Stimulated activated CD8-positive, alpha-beta memory T cell treated with anti-CD3 and anti-CD28 coated beads, Interleukin-7, amount 100 ng/mL, for 4 hours (primary cell): ENCODE data around the gene POLR2L.

Experiments
- DNase-seq, 2 donors: peaks; one replicate each; pipeline ENCODE4 v3.0.0-alpha.2; 2020; ENCODE audit warnings: low read depth in 2 of 2

POLR2L gene

GRCh38 chr11:842370-843002 lies at the start of gene POLR2L, which contains the start of gene TSPAN4:
POLR2L (minus strand) TSS chr11:842529; CDS start chr11:842508, 21 bp downstream.
TSPAN4 (plus strand) TSS chr11:842852; CDS start chr11:850305, 7,453 bp downstream.
- peak; percentile 62 to 82 for DNase-seq

DNA sequence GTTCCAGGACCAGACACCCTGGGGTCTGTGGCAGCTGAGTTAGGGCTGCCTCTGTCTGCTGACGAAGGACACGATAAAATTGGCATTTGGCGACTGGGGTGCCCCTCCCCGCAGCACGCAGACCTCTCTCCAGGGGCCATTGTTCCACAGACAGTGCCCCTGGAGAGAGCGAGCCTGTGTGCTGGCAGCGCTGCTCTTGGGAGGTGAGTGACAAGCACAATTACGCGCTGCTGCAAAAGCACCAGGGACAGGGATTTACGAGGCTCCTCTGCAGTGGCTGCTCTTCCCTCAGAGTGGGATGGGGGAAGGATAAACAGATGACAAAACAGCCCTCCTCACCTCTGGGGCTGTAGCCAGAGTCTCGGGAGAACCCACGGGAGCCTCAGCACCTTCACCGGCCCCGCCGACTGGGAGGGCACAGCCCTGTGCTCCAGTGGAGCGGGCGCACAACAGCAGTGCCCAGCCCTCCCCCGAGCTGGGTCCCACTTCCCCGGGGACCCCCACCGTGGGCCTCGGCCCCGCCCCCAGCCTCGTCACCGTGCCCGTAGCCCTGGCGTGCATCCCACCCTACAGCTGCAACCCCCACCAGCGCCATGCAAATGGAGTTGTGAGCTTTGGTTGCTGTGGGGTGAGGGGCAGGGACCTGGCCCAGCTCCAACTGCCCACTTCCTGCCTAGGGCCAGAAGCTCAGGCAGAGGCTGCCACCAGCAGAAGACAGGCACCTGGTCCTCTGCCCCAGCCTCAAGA lies 48.6 kb upstream of the POLR2L start:
- DNase-seq, result no peak

- no peak for DNase-seq
These were observed 47.6 kb upstream of the POLR2L start for GRCh38 chr11:889687-890475.

DNA sequence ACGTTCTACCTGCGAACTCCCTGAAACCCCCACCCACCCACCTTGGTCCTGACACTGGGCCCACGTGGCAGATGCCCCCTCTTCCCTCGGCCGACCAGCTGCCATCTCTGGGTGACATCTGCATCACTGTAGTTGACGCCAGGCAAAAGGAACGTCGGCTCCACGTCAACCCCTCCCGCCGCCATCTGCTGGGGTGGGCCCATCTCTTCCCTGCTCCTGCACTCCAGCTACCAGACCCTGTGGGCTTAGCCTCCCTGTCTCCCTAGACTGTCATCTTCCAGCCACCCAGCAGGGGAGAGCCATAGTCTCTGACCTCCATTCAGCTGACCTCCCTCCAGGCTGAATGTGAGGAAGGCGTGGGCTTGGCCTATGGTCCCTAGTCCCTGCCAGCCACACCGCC lies 46.9 kb upstream of the POLR2L start:
- no peak for DNase-seq

- no peak for DNase-seq
These were observed 46.2 kb upstream of the POLR2L start for GRCh38 chr11:888310-889212.

DNA sequence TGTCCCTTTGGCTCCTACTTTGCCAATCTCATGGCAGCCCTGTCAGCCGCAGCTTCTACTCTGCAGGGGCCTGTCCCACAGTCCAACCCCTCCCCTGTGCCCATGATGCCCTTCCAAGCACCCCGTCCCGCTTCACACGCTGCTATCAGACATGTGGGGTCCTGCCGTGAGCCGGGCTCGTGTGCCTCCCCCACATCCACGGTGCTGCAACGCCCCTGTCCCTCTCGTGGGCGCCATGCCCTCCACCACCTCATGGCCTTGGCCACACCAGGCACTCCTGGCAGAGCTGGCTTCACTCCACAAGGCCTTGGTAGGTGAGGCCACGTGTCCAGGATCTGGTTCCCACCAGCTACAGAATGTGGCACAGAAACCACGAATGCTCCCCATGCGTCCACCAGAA lies 45.3 kb upstream of the POLR2L start:
- no peak for DNase-seq

GRCh38 chr11:886568-886967 lies 44.2 kb upstream of the POLR2L start:
- DNase-seq, result no peak

- no peak for DNase-seq
These were observed 42.3 kb upstream of the POLR2L start for GRCh38 chr11:884578-885070.

GRCh38 chr11:883527-883926 lies 41.2 kb upstream of the POLR2L start:
- no peak for DNase-seq

- DNase-seq, result no peak
These were observed 40.3 kb upstream of the POLR2L start for GRCh38 chr11:882596-882995.

- no peak for DNase-seq
These were observed 38.1 kb upstream of the POLR2L start for GRCh38 chr11:880447-880846.

DNA sequence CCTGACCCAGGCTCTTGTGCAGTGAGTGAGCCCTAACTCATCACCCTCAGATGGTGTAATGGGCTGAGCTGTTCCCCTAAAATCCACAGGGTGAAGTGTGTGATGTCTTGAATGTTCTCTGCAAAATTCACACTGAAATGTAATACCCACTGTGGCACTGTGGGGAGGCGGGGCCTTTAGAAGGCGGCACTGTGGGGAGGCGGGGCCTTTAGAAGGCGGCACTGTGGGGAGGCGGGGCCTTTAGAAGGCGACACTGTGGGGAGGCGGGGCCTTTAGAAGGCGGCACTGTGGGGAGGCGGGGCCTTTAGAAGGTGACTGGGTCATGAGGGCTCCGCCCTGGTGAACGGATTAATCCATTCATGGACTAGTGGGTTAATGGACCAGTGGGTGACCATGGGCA lies 35.2 kb upstream of the POLR2L start:
- no peak for DNase-seq

DNA sequence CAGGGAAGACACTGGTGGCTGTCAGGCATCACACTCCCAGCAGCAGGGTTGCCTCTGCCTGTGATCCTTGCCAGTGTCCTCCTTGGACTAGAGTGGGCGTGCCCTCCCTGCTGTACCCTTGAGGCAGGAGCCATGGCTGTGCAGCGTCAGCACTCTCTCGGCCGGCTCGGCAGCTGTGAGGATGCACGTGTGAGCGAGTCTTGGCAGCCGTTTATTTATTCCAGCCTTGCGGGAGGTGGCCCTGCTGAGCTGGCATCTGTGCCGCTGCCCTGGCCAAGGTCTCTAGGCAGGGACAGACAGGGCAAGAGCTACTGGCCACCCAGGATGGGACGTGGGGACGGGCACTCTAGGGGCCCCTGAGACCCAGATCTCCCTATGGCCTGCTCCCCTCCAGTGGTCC lies 34.2 kb upstream of the POLR2L start:
- no peak for DNase-seq

- no peak for DNase-seq
These were observed 33.5 kb upstream of the POLR2L start for GRCh38 chr11:875769-876301.

- no peak for DNase-seq
These were observed 32.9 kb upstream of the POLR2L start for GRCh38 chr11:875203-875602.

- no peak for DNase-seq
These were observed 31.4 kb upstream of the POLR2L start for GRCh38 chr11:873706-874105.

DNA sequence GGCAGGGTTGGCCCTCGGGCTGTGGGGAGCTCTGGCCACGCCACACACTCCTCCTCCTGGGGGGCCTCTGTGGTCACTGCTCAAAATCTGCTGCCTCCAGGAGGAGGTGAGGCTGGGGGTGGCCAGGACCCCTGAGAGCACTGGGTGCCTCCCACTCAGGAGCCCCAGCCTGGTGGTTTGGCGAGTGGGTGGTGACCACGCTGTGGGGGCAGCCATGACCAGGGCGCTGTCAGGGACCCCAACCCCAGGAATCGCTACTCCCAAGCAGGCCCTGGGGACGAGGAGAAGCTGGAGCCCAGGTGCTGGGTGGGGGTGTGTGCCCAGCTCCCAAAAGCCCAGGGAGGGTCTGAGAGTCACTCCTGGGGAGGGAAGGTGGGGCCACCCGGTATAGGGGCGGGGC lies 30.5 kb upstream of the POLR2L start:
- DNase-seq, result no peak

DNA sequence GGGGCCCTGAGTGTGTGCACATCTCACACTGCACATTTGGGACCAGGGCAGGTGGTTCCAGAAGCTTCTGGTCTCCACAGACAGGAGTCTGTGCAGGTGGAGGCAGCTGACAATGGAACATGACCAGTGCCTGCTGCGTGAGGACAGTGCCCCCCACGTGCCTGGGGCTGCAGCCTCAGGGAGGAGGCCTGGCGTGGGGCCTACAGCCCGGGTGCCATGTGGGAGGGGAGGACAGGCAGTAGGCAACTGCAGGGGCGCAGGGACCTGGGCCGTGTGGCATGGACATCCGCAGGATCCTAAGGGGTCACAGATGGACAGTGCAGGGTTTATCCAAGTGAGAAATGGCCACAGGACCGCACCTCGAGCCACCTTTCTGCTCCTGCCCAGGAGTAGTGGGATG lies 29.1 kb upstream of the POLR2L start:
- DNase-seq, result no peak

DNA sequence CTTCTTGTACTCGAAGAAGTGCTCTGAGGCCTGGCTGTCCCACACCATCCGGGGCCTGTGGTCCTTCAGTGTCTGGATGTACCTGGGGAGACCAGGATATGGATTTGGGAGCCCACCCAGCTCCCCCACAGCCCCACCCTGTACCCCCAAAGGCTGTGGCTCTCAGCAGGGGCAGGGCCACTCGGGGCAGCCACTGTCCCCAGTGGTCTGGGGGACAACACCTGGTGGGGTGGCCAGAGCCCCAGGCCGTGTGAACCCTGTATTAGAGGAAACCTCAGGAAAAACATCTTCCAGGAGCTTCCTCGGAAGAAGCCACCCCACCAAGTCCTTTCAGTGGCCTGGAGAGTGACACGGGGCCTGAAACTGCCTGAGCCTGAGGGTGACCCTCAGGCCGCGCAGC lies 28.1 kb upstream of the POLR2L start:
- no peak for DNase-seq

- DNase-seq, result no peak
These were observed 27.7 kb upstream of the POLR2L start for GRCh38 chr11:870127-870413.

DNA sequence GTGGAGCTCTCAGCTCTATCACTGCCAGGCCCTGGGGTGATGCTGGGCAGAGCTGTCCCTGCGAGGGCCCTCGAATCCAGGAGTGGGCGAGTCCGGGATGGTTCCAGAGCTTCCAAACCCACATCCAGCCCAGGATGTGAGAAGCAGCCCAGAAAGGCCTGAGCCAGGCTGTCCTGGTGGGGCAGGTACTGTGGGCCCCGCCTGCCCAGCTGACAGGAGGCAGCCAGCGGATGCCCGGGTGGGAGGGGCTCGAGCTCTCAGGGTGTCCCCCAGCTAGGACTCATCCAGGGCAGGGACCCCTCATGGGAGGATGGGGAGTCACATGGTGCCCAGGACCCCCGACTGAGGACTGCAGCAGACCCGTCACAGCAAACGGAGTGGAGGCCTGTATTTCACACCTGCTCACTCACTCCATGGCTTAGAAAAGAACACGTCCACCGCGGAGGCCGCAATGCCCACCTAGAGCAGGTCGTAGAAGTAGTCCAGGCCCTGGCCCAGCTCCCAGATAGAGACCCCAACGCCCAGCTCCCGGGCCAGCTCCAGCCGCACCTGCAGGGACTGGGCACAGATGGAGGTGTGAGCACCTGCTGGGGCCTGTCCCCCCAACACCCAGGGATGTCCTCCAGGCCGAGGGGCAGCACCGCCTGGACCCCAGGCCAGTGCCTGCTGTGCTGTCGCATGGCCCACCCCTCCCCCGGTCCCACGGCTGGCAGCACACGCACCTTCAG lies 27.2 kb upstream of the POLR2L start:
- no peak for DNase-seq
